Measurements from ENCODE around the gene RALB. TPM values are rescaled to one million over a fixed set of nuclear protein-coding genes. Genes with fewer than 3 reads are reported as not detected.
"Not testable (repeated sequence)": the region's sequence is repeated elsewhere in the genome, so short reads cannot be mapped to it uniquely, and the experiment has no call there.

The RALB gene
- total RNA-seq, 4 donors from 2014 or later, result 18.9 to 81.0 (median 59.4) TPM

DNA sequence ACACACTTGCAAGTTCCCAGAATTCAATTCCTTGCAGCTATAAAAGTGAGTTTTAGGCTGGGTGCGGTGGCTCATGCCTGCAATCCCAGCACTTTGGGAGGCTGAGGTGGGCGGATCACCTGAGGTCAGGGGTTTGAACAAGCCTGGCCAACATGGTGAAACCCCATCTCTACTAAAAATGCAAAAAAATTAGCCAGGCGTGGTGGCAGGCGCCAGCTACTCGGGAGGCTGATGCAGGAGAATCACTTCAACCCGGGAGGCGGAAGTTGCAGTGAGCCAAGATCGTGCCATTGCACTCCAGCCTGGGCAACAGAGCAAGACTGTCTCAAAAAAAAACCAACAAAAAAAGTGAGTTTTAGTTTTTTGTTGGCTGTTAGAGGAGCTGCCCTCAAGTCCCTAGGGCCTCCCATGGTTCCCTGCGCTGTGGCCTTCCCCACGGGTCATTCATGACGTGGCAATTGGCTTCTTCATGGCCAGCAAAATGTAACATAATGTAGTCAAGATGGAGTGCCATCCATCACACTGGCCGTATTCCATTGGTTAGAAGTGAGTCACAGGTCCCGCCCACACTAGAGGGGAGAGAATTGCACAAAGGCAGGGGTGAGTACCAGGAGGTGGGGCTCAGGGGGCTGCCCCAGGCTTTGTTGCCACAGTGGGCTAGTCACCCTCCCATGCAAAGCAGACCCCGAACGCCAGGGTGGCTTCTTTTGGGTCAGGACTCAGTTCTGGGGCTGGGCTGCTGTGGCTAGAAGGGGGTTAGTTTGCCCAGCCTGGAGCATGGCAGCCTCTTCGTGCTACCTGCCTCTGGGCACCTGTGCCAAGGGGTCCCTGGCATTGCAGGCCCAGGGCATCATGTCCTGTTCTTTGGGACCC, 55.6 kb downstream of the RALB start:
- intact Hi-C loops (cut with DNase I; ENCODE audit: low total_unique reads), result no loop called here

DNA sequence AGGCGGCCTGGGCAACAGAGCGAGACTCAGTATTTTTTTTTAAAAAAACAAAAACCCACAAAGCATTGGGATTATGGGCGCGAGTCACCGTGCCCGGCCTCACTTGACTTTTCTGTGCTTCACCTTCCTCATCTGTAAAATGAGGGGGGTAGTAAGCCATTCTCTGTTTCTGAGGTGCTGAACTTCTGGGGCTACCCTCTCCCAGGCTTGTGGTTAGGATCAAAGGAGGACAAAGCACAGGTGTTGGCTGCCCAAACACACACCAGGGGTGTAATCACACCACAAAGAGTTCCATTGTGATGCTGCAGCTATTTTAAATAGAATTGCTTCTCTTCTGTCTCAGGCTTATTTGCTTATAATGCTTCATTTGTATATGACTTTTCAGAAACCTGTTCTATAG, 57.5 kb downstream of the RALB start:
- DNase-seq, result no peak
- H3K27me3 ChIP-seq, result peaks cover 4% of the 10 kb centered on the region
- intact Hi-C loops (cut with DNase I; ENCODE audit: low total_unique reads), result loop anchor here (10.0 kb wide), 1 partner anchor 55 kb away; the partner anchor contains the start of gene RALB

More for the DNA sequence above, 55.6 kb downstream of the RALB start:
- Histone ChIP-seq H3K9me3 (no peaks in the 10 kb centered on the region), H3K27ac (no peak overlapping the region), H3K4me1 (peaks cover 0 to 9% (median 6%) of the 10 kb centered on the region in 4 donors), H3K4me3 (no peak overlapping the region), H3K36me3 (no peaks in the 10 kb centered on the region), H3K27me3 (no peaks in the 10 kb centered on the region)
- TF ChIP-seq POLR2AphosphoS5 (IDR thresholded peaks at IDR 0.05) (no peak), POLR2A (IDR thresholded peaks at IDR 0.05) (no peak), EP300 (IDR thresholded peaks at IDR 0.05; ENCODE audit: low read depth) (no peak)
- TF ChIP-seq, protein P1, sequence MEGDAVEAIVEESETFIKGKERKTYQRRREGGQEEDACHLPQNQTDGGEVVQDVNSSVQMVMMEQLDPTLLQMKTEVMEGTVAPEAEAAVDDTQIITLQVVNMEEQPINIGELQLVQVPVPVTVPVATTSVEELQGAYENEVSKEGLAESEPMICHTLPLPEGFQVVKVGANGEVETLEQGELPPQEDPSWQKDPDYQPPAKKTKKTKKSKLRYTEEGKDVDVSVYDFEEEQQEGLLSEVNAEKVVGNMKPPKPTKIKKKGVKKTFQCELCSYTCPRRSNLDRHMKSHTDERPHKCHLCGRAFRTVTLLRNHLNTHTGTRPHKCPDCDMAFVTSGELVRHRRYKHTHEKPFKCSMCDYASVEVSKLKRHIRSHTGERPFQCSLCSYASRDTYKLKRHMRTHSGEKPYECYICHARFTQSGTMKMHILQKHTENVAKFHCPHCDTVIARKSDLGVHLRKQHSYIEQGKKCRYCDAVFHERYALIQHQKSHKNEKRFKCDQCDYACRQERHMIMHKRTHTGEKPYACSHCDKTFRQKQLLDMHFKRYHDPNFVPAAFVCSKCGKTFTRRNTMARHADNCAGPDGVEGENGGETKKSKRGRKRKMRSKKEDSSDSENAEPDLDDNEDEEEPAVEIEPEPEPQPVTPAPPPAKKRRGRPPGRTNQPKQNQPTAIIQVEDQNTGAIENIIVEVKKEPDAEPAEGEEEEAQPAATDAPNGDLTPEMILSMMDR (IDR thresholded peaks at IDR 0.05), result no peak
- in situ Hi-C loops (cut with MboI; ENCODE audit: low pct_ligation_motif_present in 1 of 4, low pct_unique_long_range_greater_than_20kb in 1 of 4, low sequenced_read_pairs in 3 of 4), result no loop called here
- no peak for DNase-seq
- WGBS, 2 donors (ENCODE audit: low coverage in 1 of 2), result 75 to 88% methylated on average over 8 to 16 of the region's 16 CpGs

GRCh38 chr2:120310841-120311240, 58.2 kb downstream of the RALB start:
- not testable (repeated sequence) for H3K27me3 ChIP-seq, H3K4me3 ChIP-seq, H3K9me3 ChIP-seq, H3K36me3 ChIP-seq, H3K27ac ChIP-seq, DNase-seq
- in situ Hi-C loops (cut with MboI; ENCODE audit: low pct_ligation_motif_present in 1 of 4, low pct_unique_long_range_greater_than_20kb in 1 of 4, low sequenced_read_pairs in 3 of 4), result loop anchor here in 1 of 4 donors (10.0 kb wide), 1 partner anchor 86 kb away; the partner anchor contains the start of gene TMEM185B
- WGBS, 2 donors (ENCODE audit: low coverage in 1 of 2), result 89 to 90% methylated on average over 3 to 8 of the region's 8 CpGs
- intact Hi-C loops (cut with DNase I; ENCODE audit: low total_unique reads), result loop anchor here (10.0 kb wide), 1 partner anchor 56 kb away; the partner anchor contains the start of gene RALB
- peaks cover 0 to 15% (median 8%) of the 10 kb centered on the region in 4 donors for H3K4me1 ChIP-seq

More for the DNA sequence above, 57.5 kb downstream of the RALB start:
- WGBS, 2 donors (ENCODE audit: low coverage in 1 of 2), result 69 to 88% methylated on average over 4 to 6 of the region's 6 CpGs
- Histone ChIP-seq H3K9me3 (no peaks in the 10 kb centered on the region), H3K27ac (no peak overlapping the region), H3K4me1 (peaks cover 0 to 15% (median 8%) of the 10 kb centered on the region in 4 donors), H3K4me3 (no peak overlapping the region), H3K36me3 (no peaks in the 10 kb centered on the region)
- TF ChIP-seq EP300 (IDR thresholded peaks at IDR 0.05; ENCODE audit: low read depth), result no peak
- TF ChIP-seq, protein P1 (IDR thresholded peaks at IDR 0.05), result no peak
- no peak for TF ChIP-seq POLR2A (IDR thresholded peaks at IDR 0.05)
- no peak for TF ChIP-seq POLR2AphosphoS5 (IDR thresholded peaks at IDR 0.05)
- in situ Hi-C loops (cut with MboI; ENCODE audit: low pct_ligation_motif_present in 1 of 4, low pct_unique_long_range_greater_than_20kb in 1 of 4, low sequenced_read_pairs in 3 of 4), result loop anchor here in 1 of 4 donors (10.0 kb wide), 1 partner anchor 85 kb away; the partner anchor contains the start of gene TMEM185B

- no peak overlapping the region for H3K27ac ChIP-seq
- DNase-seq, result no peak
- 42 to 69% methylated on average over 2 to 6 of the region's 6 CpGs for WGBS, 2 donors (ENCODE audit: low coverage in 1 of 2)
- no peaks in the 10 kb centered on the region for H3K9me3 ChIP-seq
- no peak overlapping the region for H3K4me3 ChIP-seq
- TF ChIP-seq POLR2AphosphoS5 (IDR thresholded peaks at IDR 0.05) (no peak), POLR2A (IDR thresholded peaks at IDR 0.05) (no peak), EP300 (IDR thresholded peaks at IDR 0.05; ENCODE audit: low read depth) (no peak)
- TF ChIP-seq, protein P1 (IDR thresholded peaks at IDR 0.05), result no peak
- intact Hi-C loops (cut with DNase I; ENCODE audit: low total_unique reads), result loop anchor here (10.0 kb wide), 1 partner anchor 57 kb away; the partner anchor contains the start of gene RALB
- H3K36me3 ChIP-seq, result no peaks in the 10 kb centered on the region
- H3K4me1 ChIP-seq, result peaks cover 0 to 15% (median 8%) of the 10 kb centered on the region in 4 donors
- in situ Hi-C loops (cut with MboI; ENCODE audit: low pct_ligation_motif_present in 1 of 4, low pct_unique_long_range_greater_than_20kb in 1 of 4, low sequenced_read_pairs in 3 of 4), result loop anchor here in 1 of 4 donors (10.0 kb wide), 1 partner anchor 87 kb away; the partner anchor contains the start of gene TMEM185B
- H3K27me3 ChIP-seq, result peaks cover 4% of the 10 kb centered on the region
Observed at GRCh38 chr2:120312076-120312475, 59.4 kb downstream of the RALB start.

All from transverse colon (tissue), 4 donors.